GM23338 (cell line): ENCODE data around the gene CENPT. TPM values are rescaled to one million over a fixed set of nuclear protein-coding genes. Genes with fewer than 3 reads are reported as not detected.

Experiments used
- ATAC-seq: fragments of 200-7000 bp; cut with Tn5 transposase; 3 replicates; pipeline ENCODE4 v1.9.1; 2020
- DNase-seq: peaks from one replicate; pipeline ENCODE4 v3.0.0-alpha.2; 2015; ENCODE audit warnings: low spot score
- H2AFZ ChIP-seq: fragments of 200-600 bp; sonication (generic); 2 replicates; pipeline ENCODE4 v1.8.0; 2016; ENCODE audit warnings: antibody characterized with exemption, mild to moderate bottlenecking, moderate library complexity
- H3F3A ChIP-seq: fragments of 200-600 bp; sonication (generic); replicated peaks from 2 replicates; pipeline ENCODE4 v1.8.0; 2017; ENCODE audit warnings: antibody characterized with exemption, mixed run types, low read depth
- H3K27ac ChIP-seq: fragments of 200-600 bp; sonication (generic); 2 replicates; pipeline ENCODE4 v1.6.1; 2016; ENCODE audit warnings: low read depth
- H3K27me3 ChIP-seq: fragments of 200-600 bp; sonication (generic); 2 replicates; pipeline ENCODE4 v1.8.0; 2016; ENCODE audit warnings: mild to moderate bottlenecking, mixed run types, moderate library complexity; ENCODE audit not compliant: insufficient read depth
- H3K36me3 ChIP-seq: fragments of 200-600 bp; sonication (generic); 2 replicates; pipeline ENCODE4 v1.8.0; 2016; ENCODE audit warnings: mild to moderate bottlenecking; ENCODE audit not compliant: insufficient read depth
- H3K4me1 ChIP-seq: fragments of 200-600 bp; sonication (generic); 2 replicates; pipeline ENCODE4 v1.8.0; 2016; ENCODE audit warnings: mild to moderate bottlenecking, moderate library complexity; ENCODE audit not compliant: insufficient read depth
- H3K4me2 ChIP-seq: fragments of 200-600 bp; sonication (generic); 2 replicates; pipeline ENCODE4 v1.7.1; 2017; ENCODE audit warnings: mixed run types
- H3K4me3 ChIP-seq: fragments of 200-600 bp; sonication (generic); 2 replicates; pipeline ENCODE4 v1.6.1; 2016; ENCODE audit warnings: mixed run types
- H3K79me2 ChIP-seq: fragments of 200-600 bp; sonication (generic); replicated peaks from 2 replicates; pipeline ENCODE4 v1.8.0; 2017; ENCODE audit warnings: mild to moderate bottlenecking; ENCODE audit not compliant: insufficient read depth
- H3K9me2 ChIP-seq: fragments of 200-600 bp; sonication (generic); 2 replicates; pipeline ENCODE4 v1.8.0; 2017; ENCODE audit not compliant: insufficient read depth
- H4K20me1 ChIP-seq: fragments of 200-600 bp; sonication (generic); replicated peaks from 2 replicates; pipeline ENCODE4 v1.8.0; 2017; ENCODE audit warnings: mild to moderate bottlenecking; ENCODE audit not compliant: insufficient read depth
- H3K27ac Mint-ChIP-seq: 2 replicates; pipeline ENCODE4 v1.8.0; 2020; ENCODE audit warnings: inconsistent platforms, mild to moderate bottlenecking, moderate library complexity, mixed read lengths
- H3K27me3 Mint-ChIP-seq: 3 replicates; pipeline ENCODE4 v1.8.0; 2022; ENCODE audit warnings: low read depth, mild to moderate bottlenecking, moderate library complexity, mixed read lengths, inconsistent platforms; ENCODE audit not compliant: insufficient read depth, poor library complexity
- H3K36me3 Mint-ChIP-seq: 3 replicates; pipeline ENCODE4 v1.8.0; 2021; ENCODE audit warnings: low read depth, mild to moderate bottlenecking, inconsistent platforms, moderate library complexity, mixed read lengths
- H3K4me1 Mint-ChIP-seq: 3 replicates; pipeline ENCODE4 v1.8.0; 2020; ENCODE audit warnings: mild to moderate bottlenecking, inconsistent platforms, mixed read lengths
- H3K4me3 Mint-ChIP-seq: 3 replicates; pipeline ENCODE4 v1.8.0; 2021; ENCODE audit warnings: moderate library complexity, mild to moderate bottlenecking, inconsistent platforms, mixed read lengths
- H3K9me3 Mint-ChIP-seq: 3 replicates; pipeline ENCODE4 v1.8.0; 2020; ENCODE audit warnings: moderate library complexity, mild to moderate bottlenecking, inconsistent platforms, mixed read lengths
- CREB1 ChIP-seq: fragments of 250-450 bp; sonication (Bioruptor Pico); IDR thresholded peaks from 2 replicates; pipeline ENCODE4 v1.5.0; 2020; ENCODE audit warnings: low read depth, mild to moderate bottlenecking, moderate library complexity
- EZH2 ChIP-seq: fragments of 200-600 bp; sonication (generic); IDR thresholded peaks from one replicate; pipeline ENCODE4 v1.8.0; 2017; ENCODE audit warnings: antibody characterized with exemption, mild to moderate bottlenecking, low read depth; ENCODE audit not compliant: unreplicated experiment
- NANOG ChIP-seq: IDR thresholded peaks from 2 replicates; pipeline ENCODE4 v1.6.1; 2016; ENCODE audit warnings: antibody characterized with exemption, borderline replicate concordance
- POLR2AphosphoS5 ChIP-seq: IDR thresholded peaks from 2 replicates; pipeline ENCODE4 v1.6.1; 2016; ENCODE audit warnings: antibody characterized with exemption, low read depth
- STAT1 ChIP-seq: IDR thresholded peaks from one replicate; pipeline ENCODE4 v1.6.1; 2016; ENCODE audit warnings: antibody characterized with exemption; ENCODE audit not compliant: unreplicated experiment
- ZNF114 ChIP-seq: fragments of 250-450 bp; sonication (Bioruptor Pico); IDR thresholded peaks from 2 replicates; pipeline ENCODE4 v1.5.0; 2020; ENCODE audit warnings: mild to moderate bottlenecking, moderate library complexity
- ZNF331 ChIP-seq: fragments of 250-450 bp; sonication (Bioruptor Pico); IDR thresholded peaks from 2 replicates; pipeline ENCODE4 v1.5.0; 2020; ENCODE audit warnings: low read depth, mild to moderate bottlenecking, moderate library complexity
- polyA plus RNA-seq: library from polyadenylated mRNA; unstranded; fragments of >200 nt; fragmentation: Nextera tagmentation; extraction: Ambion mirVana; gene quantifications from 2 replicates; pipeline ENCODE4 v1.2.1, GENCODE V29; 2016
- total RNA-seq: library from RNA; depleted of rRNA; stranded (reverse); fragments of >200 nt; shearing (Covaris generic); gene quantifications from 2 replicates; pipeline ENCODE4 v1.2.3, GENCODE V29; 2014
- TF ChIP-seq, protein P1 (sequence below): fragments of 250-450 bp; sonication (Bioruptor Pico); IDR thresholded peaks from 2 replicates; pipeline ENCODE4 v1.5.0; 2020; ENCODE audit warnings: mild to moderate bottlenecking, moderate library complexity

CENPT gene
- total and polyA plus RNA-seq, 2 experiments from 2014 or later = 55.4 to 63.8 TPM

DNA sequence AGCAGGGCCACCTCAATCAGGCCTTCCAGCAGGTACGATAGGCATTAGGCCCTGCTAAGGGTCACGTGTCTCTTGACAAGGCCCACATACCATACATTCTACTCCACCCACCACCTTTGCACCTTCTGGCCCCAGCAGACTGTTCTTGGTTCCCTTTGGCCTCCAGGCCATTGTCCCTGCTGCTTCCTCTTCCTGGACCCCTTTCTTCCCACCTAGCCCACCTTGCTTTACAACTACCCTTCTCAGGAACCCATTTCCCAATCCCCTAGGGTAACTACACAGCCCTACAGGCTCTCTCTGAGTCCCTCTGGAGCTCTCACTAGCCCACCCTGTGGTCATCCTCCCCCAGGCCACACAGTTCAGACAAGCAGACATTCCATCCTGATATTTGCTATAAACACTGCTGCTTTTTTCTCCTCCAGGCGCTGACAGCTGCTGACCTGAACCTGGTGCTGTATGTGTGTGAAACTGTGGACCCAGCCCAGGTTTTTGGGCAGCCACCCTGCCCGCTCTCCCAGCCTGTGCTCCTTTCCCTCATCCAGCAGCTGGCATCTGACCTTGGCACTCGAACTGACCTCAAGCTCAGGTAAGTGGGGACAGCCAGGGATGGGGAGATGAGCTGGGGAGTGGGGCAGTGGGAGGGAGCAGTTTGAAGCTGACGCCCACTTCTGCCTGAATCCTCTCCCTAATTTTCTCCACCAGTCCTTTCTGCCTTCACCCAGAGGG lies 35.8 kb upstream of the CENPT start (continued):
- TF ChIP-seq, protein P1, sequence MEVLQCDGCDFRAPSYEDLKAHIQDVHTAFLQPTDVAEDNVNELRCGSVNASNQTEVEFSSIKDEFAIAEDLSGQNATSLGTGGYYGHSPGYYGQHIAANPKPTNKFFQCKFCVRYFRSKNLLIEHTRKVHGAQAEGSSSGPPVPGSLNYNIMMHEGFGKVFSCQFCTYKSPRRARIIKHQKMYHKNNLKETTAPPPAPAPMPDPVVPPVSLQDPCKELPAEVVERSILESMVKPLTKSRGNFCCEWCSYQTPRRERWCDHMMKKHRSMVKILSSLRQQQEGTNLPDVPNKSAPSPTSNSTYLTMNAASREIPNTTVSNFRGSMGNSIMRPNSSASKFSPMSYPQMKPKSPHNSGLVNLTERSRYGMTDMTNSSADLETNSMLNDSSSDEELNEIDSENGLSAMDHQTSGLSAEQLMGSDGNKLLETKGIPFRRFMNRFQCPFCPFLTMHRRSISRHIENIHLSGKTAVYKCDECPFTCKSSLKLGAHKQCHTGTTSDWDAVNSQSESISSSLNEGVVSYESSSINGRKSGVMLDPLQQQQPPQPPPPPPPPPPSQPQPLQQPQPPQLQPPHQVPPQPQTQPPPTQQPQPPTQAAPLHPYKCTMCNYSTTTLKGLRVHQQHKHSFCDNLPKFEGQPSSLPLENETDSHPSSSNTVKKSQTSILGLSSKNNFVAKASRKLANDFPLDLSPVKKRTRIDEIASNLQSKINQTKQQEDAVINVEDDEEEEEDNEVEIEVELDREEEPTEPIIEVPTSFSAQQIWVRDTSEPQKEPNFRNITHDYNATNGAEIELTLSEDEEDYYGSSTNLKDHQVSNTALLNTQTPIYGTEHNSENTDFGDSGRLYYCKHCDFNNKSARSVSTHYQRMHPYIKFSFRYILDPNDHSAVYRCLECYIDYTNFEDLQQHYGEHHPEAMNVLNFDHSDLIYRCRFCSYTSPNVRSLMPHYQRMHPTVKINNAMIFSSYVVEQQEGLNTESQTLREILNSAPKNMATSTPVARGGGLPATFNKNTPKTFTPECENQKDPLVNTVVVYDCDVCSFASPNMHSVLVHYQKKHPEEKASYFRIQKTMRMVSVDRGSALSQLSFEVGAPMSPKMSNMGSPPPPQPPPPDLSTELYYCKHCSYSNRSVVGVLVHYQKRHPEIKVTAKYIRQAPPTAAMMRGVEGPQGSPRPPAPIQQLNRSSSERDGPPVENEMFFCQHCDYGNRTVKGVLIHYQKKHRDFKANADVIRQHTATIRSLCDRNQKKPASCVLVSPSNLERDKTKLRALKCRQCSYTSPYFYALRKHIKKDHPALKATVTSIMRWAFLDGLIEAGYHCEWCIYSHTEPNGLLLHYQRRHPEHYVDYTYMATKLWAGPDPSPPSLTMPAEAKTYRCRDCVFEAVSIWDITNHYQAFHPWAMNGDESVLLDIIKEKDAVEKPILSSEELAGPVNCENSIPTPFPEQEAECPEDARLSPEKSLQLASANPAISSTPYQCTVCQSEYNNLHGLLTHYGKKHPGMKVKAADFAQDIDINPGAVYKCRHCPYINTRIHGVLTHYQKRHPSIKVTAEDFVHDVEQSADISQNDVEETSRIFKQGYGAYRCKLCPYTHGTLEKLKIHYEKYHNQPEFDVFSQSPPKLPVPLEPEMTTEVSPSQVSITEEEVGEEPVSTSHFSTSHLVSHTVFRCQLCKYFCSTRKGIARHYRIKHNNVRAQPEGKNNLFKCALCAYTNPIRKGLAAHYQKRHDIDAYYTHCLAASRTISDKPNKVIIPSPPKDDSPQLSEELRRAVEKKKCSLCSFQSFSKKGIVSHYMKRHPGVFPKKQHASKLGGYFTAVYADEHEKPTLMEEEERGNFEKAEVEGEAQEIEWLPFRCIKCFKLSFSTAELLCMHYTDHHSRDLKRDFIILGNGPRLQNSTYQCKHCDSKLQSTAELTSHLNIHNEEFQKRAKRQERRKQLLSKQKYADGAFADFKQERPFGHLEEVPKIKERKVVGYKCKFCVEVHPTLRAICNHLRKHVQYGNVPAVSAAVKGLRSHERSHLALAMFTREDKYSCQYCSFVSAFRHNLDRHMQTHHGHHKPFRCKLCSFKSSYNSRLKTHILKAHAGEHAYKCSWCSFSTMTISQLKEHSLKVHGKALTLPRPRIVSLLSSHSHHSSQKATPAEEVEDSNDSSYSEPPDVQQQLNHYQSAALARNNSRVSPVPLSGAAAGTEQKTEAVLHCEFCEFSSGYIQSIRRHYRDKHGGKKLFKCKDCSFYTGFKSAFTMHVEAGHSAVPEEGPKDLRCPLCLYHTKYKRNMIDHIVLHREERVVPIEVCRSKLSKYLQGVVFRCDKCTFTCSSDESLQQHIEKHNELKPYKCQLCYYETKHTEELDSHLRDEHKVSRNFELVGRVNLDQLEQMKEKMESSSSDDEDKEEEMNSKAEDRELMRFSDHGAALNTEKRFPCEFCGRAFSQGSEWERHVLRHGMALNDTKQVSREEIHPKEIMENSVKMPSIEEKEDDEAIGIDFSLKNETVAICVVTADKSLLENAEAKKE = no peak
- TF ChIP-seq CREB1 (no peak), NANOG (no peak)

DNA sequence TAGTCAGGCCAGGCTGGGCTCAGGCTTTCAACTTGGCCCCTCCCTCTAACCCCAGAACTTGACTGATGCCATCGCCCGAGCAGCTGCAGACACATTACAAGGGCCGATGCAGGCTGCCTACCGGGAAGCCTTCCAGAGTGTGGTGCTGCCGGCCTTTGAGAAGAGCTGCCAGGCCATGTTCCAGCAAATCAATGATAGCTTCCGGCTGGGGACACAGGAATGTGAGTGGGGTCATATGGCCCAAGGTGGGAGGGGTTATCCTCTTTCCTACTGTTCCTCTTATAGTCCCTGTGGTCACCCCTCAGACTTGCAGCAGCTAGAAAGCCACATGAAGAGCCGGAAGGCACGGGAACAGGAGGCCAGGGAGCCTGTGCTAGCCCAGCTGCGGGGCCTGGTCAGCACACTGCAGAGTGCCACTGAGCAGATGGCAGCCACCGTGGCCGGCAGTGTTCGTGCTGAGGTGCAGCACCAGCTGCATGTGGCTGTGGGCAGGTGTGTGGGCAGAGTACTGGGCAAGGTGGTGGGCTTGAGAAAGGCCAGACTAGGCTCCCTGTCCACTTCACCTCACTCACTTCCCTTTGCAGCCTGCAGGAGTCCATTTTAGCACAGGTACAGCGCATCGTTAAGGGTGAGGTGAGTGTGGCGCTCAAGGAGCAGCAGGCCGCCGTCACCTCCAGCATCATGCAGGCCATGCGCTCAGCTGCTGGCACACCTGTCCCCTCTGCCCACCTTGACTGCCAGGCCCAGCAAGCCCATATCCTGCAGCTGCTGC lies 35.1 kb upstream of the CENPT start:
- Histone ChIP-seq H3K27me3 (no peaks in the 10 kb centered on the region), H3K36me3 (peaks cover 16% of the 10 kb centered on the region; the same call in 1 of the 2 replicates), H2AFZ (no peak overlapping the region), H3K4me2 (no peak overlapping the region), H3K4me1 (peaks cover 26% of the 10 kb centered on the region), H3K79me2 (no peaks in the 10 kb centered on the region), H3F3A (peaks cover 26% of the 10 kb centered on the region; the same call in 1 of the 2 replicates), H3K4me3 (no peak overlapping the region), H3K9me2 (no peaks in the 10 kb centered on the region), H4K20me1 (no peaks in the 10 kb centered on the region; the same call in 1 of the 2 replicates), H3K27ac (no peak overlapping the region)
- ATAC-seq = no peak
- Mint-ChIP-seq H3K36me3 (peaks cover 53% of the 10 kb centered on the region), H3K27ac (no peak overlapping the region), H3K27me3 (peaks cover 20% of the 10 kb centered on the region), H3K4me1 (peaks cover 22% of the 10 kb centered on the region), H3K4me3 (no peak overlapping the region), H3K9me3 (no peaks in the 10 kb centered on the region; the same call in 2 of the 3 replicates)
- DNase-seq = no peak
- no peak for TF ChIP-seq EZH2
- TF ChIP-seq STAT1 = no peak
- TF ChIP-seq, protein P1 = no peak
- TF ChIP-seq ZNF114 = no peak
- TF ChIP-seq ZNF331 (CRISPR knock-in tag) = no peak
- no peak for TF ChIP-seq NANOG
- TF ChIP-seq POLR2AphosphoS5 = no peak
- TF ChIP-seq CREB1 = no peak
